HPDE6-E6E7 (cell line): ENCODE data around the gene TMEM220.

Experiments
- DNase-seq: peaks from one replicate; pipeline ENCODE4 v3.0.0; 2011; ENCODE audit warnings: missing footprints; ENCODE audit errors: extremely low spot score

TMEM220 gene

GRCh38 chr17:10729334-10730193, at the start of gene TMEM220:
TMEM220 (minus strand) TSS chr17:10730023; CDS start chr17:10729851, 172 bp downstream.
- DNase-seq: no peak

- no peak for DNase-seq
These were observed 49.8 kb upstream of the TMEM220 start for GRCh38 chr17:10779609-10780008.

GRCh38 chr17:10777890-10778289, 48.1 kb upstream of the TMEM220 start:
- no peak for DNase-seq

- no peak for DNase-seq
These were observed 47.4 kb upstream of the TMEM220 start for GRCh38 chr17:10777131-10777807.

- DNase-seq: no peak
These were observed 46.6 kb upstream of the TMEM220 start for GRCh38 chr17:10776381-10776780.

GRCh38 chr17:10775740-10776356, 46.0 kb upstream of the TMEM220 start:
- no peak for DNase-seq

- DNase-seq: no peak
These were observed 45.2 kb upstream of the TMEM220 start for GRCh38 chr17:10775058-10775457.

GRCh38 chr17:10773391-10773790, 43.6 kb upstream of the TMEM220 start:
- DNase-seq: no peak

GRCh38 chr17:10772425-10773380, 42.9 kb upstream of the TMEM220 start:
- no peak for DNase-seq

- no peak for DNase-seq
These were observed 41.3 kb upstream of the TMEM220 start for GRCh38 chr17:10771148-10771547.

GRCh38 chr17:10769840-10770239, 40.0 kb upstream of the TMEM220 start:
- no peak for DNase-seq

GRCh38 chr17:10768750-10769251, 39.0 kb upstream of the TMEM220 start:
- no peak for DNase-seq

- no peak for DNase-seq
These were observed 37.4 kb upstream of the TMEM220 start for GRCh38 chr17:10767232-10767631.

- DNase-seq: no peak
These were observed 32.2 kb upstream of the TMEM220 start for GRCh38 chr17:10762037-10762436.

GRCh38 chr17:10761281-10761680, 31.5 kb upstream of the TMEM220 start:
- DNase-seq: no peak

GRCh38 chr17:10758062-10758461, 28.2 kb upstream of the TMEM220 start:
- DNase-seq: no peak

- no peak for DNase-seq
These were observed 27.8 kb upstream of the TMEM220 start for GRCh38 chr17:10757647-10758046.

- no peak for DNase-seq
These were observed 27.2 kb upstream of the TMEM220 start for GRCh38 chr17:10757067-10757466.

GRCh38 chr17:10756619-10757018, 26.8 kb upstream of the TMEM220 start:
- no peak for DNase-seq

GRCh38 chr17:10756185-10756584, 26.4 kb upstream of the TMEM220 start:
- DNase-seq: no peak

- DNase-seq: no peak
These were observed 25.8 kb upstream of the TMEM220 start for GRCh38 chr17:10755592-10756127.
